Cerebellar cortex (tissue), 1 donor: ENCODE measurements around the gene CHRNB1.

Source experiments
- DNase-seq: peaks from one replicate; pipeline ENCODE4 v3.0.0-alpha.2; 2015; ENCODE audit warnings: low spot score

The CHRNB1 gene, protein sequence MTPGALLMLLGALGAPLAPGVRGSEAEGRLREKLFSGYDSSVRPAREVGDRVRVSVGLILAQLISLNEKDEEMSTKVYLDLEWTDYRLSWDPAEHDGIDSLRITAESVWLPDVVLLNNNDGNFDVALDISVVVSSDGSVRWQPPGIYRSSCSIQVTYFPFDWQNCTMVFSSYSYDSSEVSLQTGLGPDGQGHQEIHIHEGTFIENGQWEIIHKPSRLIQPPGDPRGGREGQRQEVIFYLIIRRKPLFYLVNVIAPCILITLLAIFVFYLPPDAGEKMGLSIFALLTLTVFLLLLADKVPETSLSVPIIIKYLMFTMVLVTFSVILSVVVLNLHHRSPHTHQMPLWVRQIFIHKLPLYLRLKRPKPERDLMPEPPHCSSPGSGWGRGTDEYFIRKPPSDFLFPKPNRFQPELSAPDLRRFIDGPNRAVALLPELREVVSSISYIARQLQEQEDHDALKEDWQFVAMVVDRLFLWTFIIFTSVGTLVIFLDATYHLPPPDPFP

GRCh38 chr17:7444682-7445618 lies at the start of gene CHRNB1:
Gene CHRNB1, plus strand, starts transcription at chr17:7445061. Its CDS starts 67 bp downstream, at chr17:7445128.
- DNase-seq, result no peak

GRCh38 chr17:7396147-7396546 lies 48.7 kb upstream of the CHRNB1 start:
- DNase-seq, result no peak

- DNase-seq, result no peak
Observed at GRCh38 chr17:7398612-7399011, 46.2 kb upstream of the CHRNB1 start.

DNA sequence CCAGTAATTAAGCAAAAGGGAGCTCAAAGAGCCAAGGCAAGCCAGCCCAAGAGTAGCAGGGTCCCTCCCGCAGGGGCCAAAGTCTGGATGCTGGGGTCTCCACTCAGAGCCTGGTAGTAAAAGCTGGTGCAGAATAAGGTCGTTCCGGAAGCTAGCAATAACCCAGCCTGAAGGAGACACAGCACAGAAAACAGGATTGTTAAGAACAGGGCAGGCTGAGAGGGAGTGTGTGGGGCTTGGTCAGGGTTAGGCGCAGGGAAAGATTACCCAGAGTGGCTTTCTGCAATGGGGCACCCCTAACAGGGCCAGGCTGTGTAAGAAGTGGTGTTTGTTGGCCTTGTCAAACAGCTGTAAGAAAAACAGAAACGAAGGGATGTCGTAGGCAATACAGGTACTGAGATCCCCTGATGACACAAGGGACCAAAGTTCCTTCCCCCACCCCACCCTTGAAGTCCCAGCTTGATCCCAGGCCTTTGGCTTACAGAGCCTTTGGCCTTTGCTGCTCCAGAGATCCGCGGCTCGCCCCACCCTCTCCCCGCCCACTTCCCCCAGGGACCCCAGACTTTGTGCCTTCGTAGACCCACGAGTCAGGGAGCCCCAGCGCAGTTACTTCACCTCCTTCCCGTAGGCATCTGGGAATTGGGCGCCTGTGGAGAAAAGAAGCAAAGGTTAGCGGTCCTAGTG lies 41.7 kb upstream of the CHRNB1 start:
- no peak for DNase-seq

DNA sequence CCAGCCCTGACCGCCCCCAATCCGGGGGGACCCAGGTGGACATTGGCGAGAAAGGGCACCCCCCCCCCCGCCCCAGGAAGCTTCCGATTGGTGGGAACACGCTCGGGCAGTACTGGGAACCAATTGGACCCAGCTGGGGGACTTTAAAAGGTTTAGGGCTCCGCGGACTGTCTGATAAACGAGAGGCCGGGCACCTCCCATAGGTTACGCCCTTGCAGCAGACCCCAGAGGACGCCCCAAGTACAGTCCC lies 41.2 kb upstream of the CHRNB1 start:
- DNase-seq, result no peak

GRCh38 chr17:7403977-7404736 lies 40.7 kb upstream of the CHRNB1 start, which contains the start of gene TMEM256:
Gene TMEM256, minus strand, starts transcription at chr17:7404097. Its CDS starts 13 bp downstream, at chr17:7404084.
- peak; percentile 100 for DNase-seq

GRCh38 chr17:7404737-7405349 lies 40.0 kb upstream of the CHRNB1 start:
- no peak for DNase-seq

- DNase-seq, result peak; percentile 33
Observed at GRCh38 chr17:7405350-7406234, 39.3 kb upstream of the CHRNB1 start.

GRCh38 chr17:7406235-7406825 lies 38.5 kb upstream of the CHRNB1 start:
- no peak for DNase-seq

GRCh38 chr17:7407082-7407481 lies 37.8 kb upstream of the CHRNB1 start:
- no peak for DNase-seq

GRCh38 chr17:7407485-7408251 lies 37.2 kb upstream of the CHRNB1 start, which contains the start of gene NLGN2:
Gene NLGN2, plus strand, starts transcription at chr17:7407845. Its CDS starts 411 bp downstream, at chr17:7408256.
- DNase-seq, result no peak

DNA sequence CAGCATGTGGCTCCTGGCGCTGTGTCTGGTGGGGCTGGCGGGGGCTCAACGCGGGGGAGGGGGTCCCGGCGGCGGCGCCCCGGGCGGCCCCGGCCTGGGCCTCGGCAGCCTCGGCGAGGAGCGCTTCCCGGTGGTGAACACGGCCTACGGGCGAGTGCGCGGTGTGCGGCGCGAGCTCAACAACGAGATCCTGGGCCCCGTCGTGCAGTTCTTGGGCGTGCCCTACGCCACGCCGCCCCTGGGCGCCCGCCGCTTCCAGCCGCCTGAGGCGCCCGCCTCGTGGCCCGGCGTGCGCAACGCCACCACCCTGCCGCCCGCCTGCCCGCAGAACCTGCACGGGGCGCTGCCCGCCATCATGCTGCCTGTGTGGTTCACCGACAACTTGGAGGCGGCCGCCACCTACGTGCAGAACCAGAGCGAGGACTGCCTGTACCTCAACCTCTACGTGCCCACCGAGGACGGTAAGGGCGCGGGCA lies 36.6 kb upstream of the CHRNB1 start:
- DNase-seq, result no peak

GRCh38 chr17:7408863-7409262 lies 36.0 kb upstream of the CHRNB1 start:
- DNase-seq, result no peak

GRCh38 chr17:7409716-7410115 lies 35.1 kb upstream of the CHRNB1 start:
- DNase-seq, result no peak

DNA sequence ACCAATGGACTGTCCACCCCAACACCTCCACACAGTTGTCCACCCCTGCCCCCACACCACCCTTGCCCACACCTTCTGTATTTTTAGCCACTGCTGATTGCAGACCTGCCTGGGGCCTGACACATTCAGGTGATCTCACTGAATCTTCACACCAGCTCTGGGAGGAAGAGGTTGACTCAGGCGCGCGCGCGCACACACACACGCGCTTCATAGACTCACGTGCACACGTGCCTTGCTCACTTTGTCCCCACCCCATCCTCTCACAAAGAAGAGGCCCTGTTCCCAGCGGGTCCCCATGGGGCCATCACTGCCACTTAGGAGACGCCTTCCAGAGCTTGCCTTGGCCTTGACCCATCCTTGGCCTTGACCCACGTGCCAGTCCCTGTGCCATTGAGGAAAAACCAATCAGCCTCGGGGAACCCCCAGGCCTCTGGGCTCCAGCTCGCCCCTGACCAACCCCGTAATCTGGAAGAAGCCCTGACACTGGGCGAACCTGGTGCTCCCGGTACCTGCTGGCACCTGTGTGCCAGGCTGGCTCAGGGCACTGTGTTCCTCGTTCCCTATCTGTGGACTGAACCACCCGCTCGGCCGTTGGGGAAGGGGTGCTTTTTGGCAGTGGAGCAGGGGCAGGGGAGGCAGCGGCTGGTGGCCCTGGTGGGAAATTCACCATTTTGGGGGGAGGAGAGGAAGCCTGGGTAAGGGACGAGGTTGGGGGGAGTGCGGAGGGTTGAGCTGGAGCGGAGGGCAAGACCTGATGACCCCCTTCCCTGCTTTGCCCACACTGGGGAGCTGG lies 34.0 kb upstream of the CHRNB1 start:
- DNase-seq, result no peak

DNA sequence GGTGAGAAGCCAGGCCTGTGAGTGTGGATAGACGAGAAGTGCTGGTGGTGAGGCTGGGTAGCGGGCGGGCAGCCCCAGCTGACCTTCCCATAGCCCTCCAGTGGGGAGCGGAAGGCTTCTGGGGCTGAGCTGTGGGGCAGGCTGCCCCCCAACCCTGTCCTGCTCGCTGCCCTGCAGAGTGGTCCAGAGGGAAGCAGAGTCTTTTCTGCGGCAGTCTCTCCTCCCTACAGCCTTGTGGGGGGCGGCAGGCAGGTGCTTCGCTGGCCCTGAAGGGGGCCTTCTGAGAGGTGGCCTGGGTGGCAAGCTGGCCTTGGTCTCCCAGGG lies 33.5 kb upstream of the CHRNB1 start:
- no peak for DNase-seq

- DNase-seq, result no peak
Observed at GRCh38 chr17:7413346-7413985, 31.4 kb upstream of the CHRNB1 start.
